ENCODE data around the gene DDX46.
"Not testable (repeated sequence)": the region's sequence is repeated elsewhere in the genome, so short reads cannot be mapped to it uniquely, and the experiment has no call there.

DDX46 gene

GRCh38 chr5:134845335-134845851, 86.8 kb downstream of the DDX46 start:
- DNase-seq (ENCODE audit: low read depth): no peak

- peak; percentile 72 for DNase-seq (ENCODE audit: low read depth)
Measured at GRCh38 chr5:134845852-134846640, 87.5 kb downstream of the DDX46 start, which contains the start of gene C5orf24. TSS of gene C5orf24 (plus strand) at chr5:134845968. CDS start at chr5:134854901, 8,933 bp downstream.

- DNase-seq (ENCODE audit: low read depth): no peak
Measured at GRCh38 chr5:134846641-134846960, 88.0 kb downstream of the DDX46 start.

GRCh38 chr5:134849434-134849933, 90.9 kb downstream of the DDX46 start:
- not testable (repeated sequence) for DNase-seq (ENCODE audit: low read depth)

GRCh38 chr5:134851307-134851923, 92.8 kb downstream of the DDX46 start:
- no peak for DNase-seq (ENCODE audit: low read depth)

- DNase-seq (ENCODE audit: low read depth): not testable (repeated sequence)
Measured at GRCh38 chr5:134856465-134856864, 97.9 kb downstream of the DDX46 start.

GRCh38 chr5:134857401-134857800, 98.8 kb downstream of the DDX46 start:
- no peak for DNase-seq (ENCODE audit: low read depth)

- DNase-seq (ENCODE audit: low read depth): no peak
Measured at GRCh38 chr5:134864707-134865106, 106.1 kb downstream of the DDX46 start.

GRCh38 chr5:134873494-134873893, 114.9 kb downstream of the DDX46 start:
- DNase-seq (ENCODE audit: low read depth): no peak

GRCh38 chr5:134873987-134874830, 115.6 kb downstream of the DDX46 start, which contains the start of gene TXNDC15:
TSS of gene TXNDC15 (plus strand) at chr5:134874371. CDS start at chr5:134874428, 57 bp downstream.
- DNase-seq (ENCODE audit: low read depth): peak; percentile 44

GRCh38 chr5:134874831-134875655, 116.5 kb downstream of the DDX46 start:
- peak; percentile 66 for DNase-seq (ENCODE audit: low read depth)

GRCh38 chr5:134877159-134877558, 118.6 kb downstream of the DDX46 start:
- no peak for DNase-seq (ENCODE audit: low read depth)

GRCh38 chr5:134878403-134878802, 119.8 kb downstream of the DDX46 start:
- no peak for DNase-seq (ENCODE audit: low read depth)

- no peak for DNase-seq (ENCODE audit: low read depth)
Measured at GRCh38 chr5:134879456-134879855, 120.9 kb downstream of the DDX46 start.

Measured in GM04503 (cell line).